DOHH2 (cell line): ENCODE measurements around the gene NEURL3.
"Not testable (repeated sequence)": the region's sequence is repeated elsewhere in the genome, so short reads cannot be mapped to it uniquely, and the experiment has no call there.

Source experiments
- H3F3A ChIP-seq: fragments of 200-600 bp; sonication (generic), shearing (Covaris generic); 2 replicates; pipeline ENCODE4 v1.6.0; 2016; ENCODE audit warnings: antibody characterized with exemption, mild to moderate bottlenecking; ENCODE audit not compliant: control insufficient read depth, insufficient read depth
- H3K27ac ChIP-seq: fragments of 200-600 bp; sonication (generic); 2 replicates; pipeline ENCODE4 v1.5.1; 2014; ENCODE audit warnings: low read depth, mild to moderate bottlenecking, low read length, moderate library complexity
- H3K27me3 ChIP-seq: fragments of 200-600 bp; sonication (generic); 2 replicates; pipeline ENCODE4 v1.6.1; 2014; ENCODE audit warnings: mild to moderate bottlenecking, low read length, mixed read lengths; ENCODE audit not compliant: control insufficient read depth
- H3K36me3 ChIP-seq: fragments of 200-600 bp; sonication (generic); 2 replicates; pipeline ENCODE4 v1.6.1; 2014; ENCODE audit warnings: mild to moderate bottlenecking, low read length, moderate library complexity, mixed read lengths; ENCODE audit not compliant: control insufficient read depth
- H3K4me1 ChIP-seq: fragments of 200-600 bp; sonication (generic); 2 replicates; pipeline ENCODE4 v1.6.1; 2014; ENCODE audit warnings: mild to moderate bottlenecking, low read length, mixed read lengths; ENCODE audit not compliant: control insufficient read depth
- H3K4me2 ChIP-seq: fragments of 200-600 bp; sonication (generic); 2 replicates; pipeline ENCODE4 v1.6.0; 2014; ENCODE audit warnings: mild to moderate bottlenecking, low read length, moderate library complexity
- H3K4me3 ChIP-seq: fragments of 200-600 bp; sonication (generic); 2 replicates; pipeline ENCODE4 v1.5.1; 2014; ENCODE audit warnings: mild to moderate bottlenecking, low read length, mixed read lengths
- H3K79me2 ChIP-seq: fragments of 200-600 bp; sonication (generic); 2 replicates; pipeline ENCODE4 v1.6.1; 2014; ENCODE audit warnings: mild to moderate bottlenecking, low read length, mixed read lengths; ENCODE audit not compliant: control insufficient read depth
- H3K9me2 ChIP-seq: fragments of 200-600 bp; sonication (generic); replicated peaks from 2 replicates; pipeline ENCODE4 v1.6.1; 2014; ENCODE audit warnings: mild to moderate bottlenecking, low read length, mixed read lengths; ENCODE audit not compliant: control insufficient read depth
- H3K9me3 ChIP-seq: fragments of 200-600 bp; sonication (generic); 2 replicates; pipeline ENCODE4 v1.6.1; 2014; ENCODE audit warnings: antibody characterized with exemption, low read length, mixed read lengths; ENCODE audit not compliant: control insufficient read depth, insufficient read depth
- H4K20me1 ChIP-seq: fragments of 200-600 bp; sonication (generic); 2 replicates; pipeline ENCODE4 v1.6.0; 2014; ENCODE audit warnings: low read depth, mild to moderate bottlenecking, antibody characterized with exemption, low read length, moderate library complexity; ENCODE audit not compliant: control insufficient read depth, insufficient read depth
- EZH2phosphoT487 ChIP-seq: fragments of 200-600 bp; sonication (generic); IDR thresholded peaks from 2 replicates; pipeline ENCODE4 v1.6.1; 2017; ENCODE audit warnings: borderline replicate concordance, mild to moderate bottlenecking, antibody characterized with exemption, low read length, moderate library complexity, mixed read lengths
- TF ChIP-seq, protein P1 (sequence below): fragments of 200-600 bp; sonication (generic); IDR thresholded peaks from one replicate; pipeline ENCODE4 v1.5.1; 2014; ENCODE audit warnings: antibody characterized with exemption, mild to moderate bottlenecking, low read depth, low read length; ENCODE audit not compliant: poor library complexity, severe bottlenecking

The NEURL3 gene

DNA sequence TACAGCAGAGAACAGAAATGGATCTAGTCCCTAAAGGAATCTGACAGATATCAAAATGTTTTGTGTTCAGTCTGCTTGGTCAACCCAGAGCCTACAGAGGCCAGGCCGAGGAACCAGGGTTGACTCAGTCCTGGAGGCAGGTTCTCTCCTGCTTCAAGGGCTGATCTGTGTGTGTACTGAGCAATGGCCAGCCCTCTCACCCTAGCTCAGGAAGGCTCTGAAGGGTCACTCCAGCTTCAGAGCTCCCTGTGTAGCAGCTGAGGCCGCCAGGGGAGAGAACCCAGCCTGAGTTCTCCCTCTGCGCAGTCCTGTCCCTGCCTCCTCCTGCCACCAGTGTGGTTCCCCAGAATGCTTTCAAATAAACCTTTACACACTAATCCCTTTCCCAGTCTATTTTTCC, 41.1 kb downstream of the NEURL3 start:
- Histone ChIP-seq H3K4me2 (no peak overlapping the region), H3K4me1 (no peaks in the 10 kb centered on the region), H3K27ac (no peak overlapping the region), H3K36me3 (no peaks in the 10 kb centered on the region), H3K4me3 (no peak overlapping the region), H3K27me3 (no peaks in the 10 kb centered on the region; the same call in 1 of the 2 replicates), H3F3A (no peaks in the 10 kb centered on the region), H3K79me2 (no peaks in the 10 kb centered on the region), H3K9me3 (no peaks in the 10 kb centered on the region), H3K9me2 (no peaks in the 10 kb centered on the region), H4K20me1 (no peaks in the 10 kb centered on the region)
- TF ChIP-seq, protein P1, sequence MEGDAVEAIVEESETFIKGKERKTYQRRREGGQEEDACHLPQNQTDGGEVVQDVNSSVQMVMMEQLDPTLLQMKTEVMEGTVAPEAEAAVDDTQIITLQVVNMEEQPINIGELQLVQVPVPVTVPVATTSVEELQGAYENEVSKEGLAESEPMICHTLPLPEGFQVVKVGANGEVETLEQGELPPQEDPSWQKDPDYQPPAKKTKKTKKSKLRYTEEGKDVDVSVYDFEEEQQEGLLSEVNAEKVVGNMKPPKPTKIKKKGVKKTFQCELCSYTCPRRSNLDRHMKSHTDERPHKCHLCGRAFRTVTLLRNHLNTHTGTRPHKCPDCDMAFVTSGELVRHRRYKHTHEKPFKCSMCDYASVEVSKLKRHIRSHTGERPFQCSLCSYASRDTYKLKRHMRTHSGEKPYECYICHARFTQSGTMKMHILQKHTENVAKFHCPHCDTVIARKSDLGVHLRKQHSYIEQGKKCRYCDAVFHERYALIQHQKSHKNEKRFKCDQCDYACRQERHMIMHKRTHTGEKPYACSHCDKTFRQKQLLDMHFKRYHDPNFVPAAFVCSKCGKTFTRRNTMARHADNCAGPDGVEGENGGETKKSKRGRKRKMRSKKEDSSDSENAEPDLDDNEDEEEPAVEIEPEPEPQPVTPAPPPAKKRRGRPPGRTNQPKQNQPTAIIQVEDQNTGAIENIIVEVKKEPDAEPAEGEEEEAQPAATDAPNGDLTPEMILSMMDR = no peak
- no peak for TF ChIP-seq EZH2phosphoT487

DNA sequence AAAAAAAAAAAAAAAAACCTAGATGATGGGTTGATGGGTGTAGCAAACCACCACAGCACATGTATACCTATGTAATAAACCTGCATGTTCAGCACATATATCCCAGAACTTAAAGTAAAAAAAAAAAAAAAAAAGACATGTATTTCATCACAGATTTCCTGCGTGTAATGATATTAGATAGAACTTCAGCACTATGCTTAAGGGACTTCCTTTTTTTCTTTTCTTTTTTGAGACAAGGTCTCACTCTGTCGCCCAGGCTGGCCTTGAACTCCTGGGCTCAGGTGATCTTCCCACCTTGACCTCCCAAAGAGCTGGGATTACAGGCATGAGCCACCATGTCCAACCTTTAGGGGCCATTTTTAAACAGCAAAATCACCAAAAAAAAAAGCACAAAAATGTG, 42.0 kb downstream of the NEURL3 start:
- H4K20me1 ChIP-seq = no peaks in the 10 kb centered on the region
- H3K9me2 ChIP-seq = no peaks in the 10 kb centered on the region
- no peaks in the 10 kb centered on the region for H3K9me3 ChIP-seq
- no peaks in the 10 kb centered on the region for H3K4me1 ChIP-seq
- no peaks in the 10 kb centered on the region for H3K36me3 ChIP-seq
- no peak overlapping the region for H3K4me3 ChIP-seq
- no peaks in the 10 kb centered on the region for H3F3A ChIP-seq
- no peak overlapping the region for H3K27ac ChIP-seq
- no peaks in the 10 kb centered on the region; the same call in 1 of the 2 replicates for H3K27me3 ChIP-seq
- H3K4me2 ChIP-seq = no peak overlapping the region
- TF ChIP-seq, protein P1 = no peak
- no peak for TF ChIP-seq EZH2phosphoT487
- no peaks in the 10 kb centered on the region for H3K79me2 ChIP-seq

DNA sequence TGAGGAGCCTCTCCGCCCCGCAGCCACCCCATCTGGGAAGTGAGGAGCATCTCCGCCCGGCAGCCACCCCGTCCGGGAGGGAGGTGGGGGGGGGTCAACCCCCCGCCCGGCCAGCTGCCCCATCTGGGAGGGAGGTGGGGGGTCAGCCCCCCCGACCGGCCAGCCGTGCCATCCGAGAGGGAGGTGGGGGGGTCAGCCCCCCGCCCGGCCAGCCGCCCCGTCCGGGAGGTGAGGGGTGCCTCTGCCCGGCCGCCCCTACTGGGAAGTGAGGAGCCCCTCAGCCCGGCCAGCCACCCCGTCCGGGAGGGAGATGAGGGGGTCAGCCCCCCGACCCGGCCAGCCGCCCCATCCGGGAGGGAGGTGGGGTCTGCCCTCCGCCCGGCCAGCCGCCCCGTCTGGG, 43.5 kb downstream of the NEURL3 start:
- H3F3A ChIP-seq, H3K4me3 ChIP-seq, H3K27ac ChIP-seq, H3K27me3 ChIP-seq, H4K20me1 ChIP-seq, H3K79me2 ChIP-seq, H3K4me1 ChIP-seq, H3K9me2 ChIP-seq, H3K4me2 ChIP-seq, H3K9me3 ChIP-seq, H3K36me3 ChIP-seq: not testable (repeated sequence)

DNA sequence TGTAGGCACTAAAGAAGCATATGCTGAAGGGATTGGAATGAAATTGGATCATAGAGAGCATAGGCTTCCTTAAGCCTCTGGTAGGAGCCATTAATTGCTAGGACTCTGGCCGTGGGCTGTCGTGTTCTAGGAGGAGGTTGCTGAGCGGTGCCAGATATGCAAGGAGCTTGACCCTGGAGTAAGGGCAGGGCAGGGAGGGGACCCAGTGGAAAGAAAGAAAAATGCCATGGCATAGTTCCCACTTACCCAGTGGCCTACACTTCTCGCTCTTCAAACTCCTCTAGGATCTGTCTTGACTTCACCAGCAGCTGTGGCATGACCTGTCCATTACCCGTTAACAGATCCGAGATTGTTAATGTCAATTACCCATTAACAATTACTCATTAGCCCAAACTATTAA, 53.1 kb downstream of the NEURL3 start:
- Histone ChIP-seq H3K79me2 (no peaks in the 10 kb centered on the region), H3K27me3 (peaks cover 6% of the 10 kb centered on the region; the same call in 1 of the 2 replicates), H3F3A (no peaks in the 10 kb centered on the region), H3K4me1 (no peaks in the 10 kb centered on the region), H3K27ac (no peak overlapping the region), H3K4me3 (no peak overlapping the region), H3K9me2 (no peaks in the 10 kb centered on the region), H3K4me2 (no peak overlapping the region), H4K20me1 (no peaks in the 10 kb centered on the region), H3K9me3 (no peaks in the 10 kb centered on the region), H3K36me3 (no peaks in the 10 kb centered on the region)
- TF ChIP-seq, protein P1 = no peak
- TF ChIP-seq EZH2phosphoT487 = no peak
